NCI-H82 treated with DMSO at 0.1 percent for 48 hours (cell line): ENCODE measurements around the gene TENT4B.
"Not testable (repeated sequence)": the region's sequence is repeated elsewhere in the genome, so short reads cannot be mapped to it uniquely, and the experiment has no call there.

ENCODE experiments used
- DNase-seq: peaks from one replicate; lab custom pipeline; 2025; ENCODE audit not compliant: unreplicated experiment; lab: John Stamatoyannopoulos, UW

The TENT4B gene

GRCh38 chr16:50152807-50153595 is at the start of gene TENT4B:
Gene TENT4B (plus strand): TSS chr16:50153306. CDS start chr16:50153622, 316 bp downstream.
- no peak for DNase-seq

GRCh38 chr16:50103764-50104163 is 49.3 kb upstream of the TENT4B start:
- no peak for DNase-seq

GRCh38 chr16:50114357-50115129 is 38.6 kb upstream of the TENT4B start:
- peak; percentile 31 for DNase-seq

- no peak for DNase-seq
Measured at GRCh38 chr16:50120711-50121110, 32.4 kb upstream of the TENT4B start.

DNA sequence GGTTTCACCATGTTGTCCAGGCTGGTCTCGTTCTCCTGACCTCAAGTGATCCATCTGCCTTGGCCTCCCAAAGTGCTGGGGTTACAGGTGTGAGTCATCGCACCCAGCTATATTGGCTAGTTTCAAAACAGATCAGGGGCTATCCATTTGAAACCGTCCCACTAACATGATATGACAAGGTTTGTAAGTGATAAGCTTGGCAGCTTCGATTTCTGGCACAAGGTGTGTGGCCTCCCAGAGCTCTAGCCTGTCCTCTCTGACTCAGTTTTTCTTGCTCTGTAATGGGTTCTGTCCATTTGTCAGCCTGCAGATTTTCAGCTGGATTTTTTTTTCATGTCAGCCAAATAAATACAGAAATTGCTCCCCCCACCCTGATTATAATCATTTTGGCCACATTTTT is 31.8 kb upstream of the TENT4B start:
- DNase-seq = no peak

DNA sequence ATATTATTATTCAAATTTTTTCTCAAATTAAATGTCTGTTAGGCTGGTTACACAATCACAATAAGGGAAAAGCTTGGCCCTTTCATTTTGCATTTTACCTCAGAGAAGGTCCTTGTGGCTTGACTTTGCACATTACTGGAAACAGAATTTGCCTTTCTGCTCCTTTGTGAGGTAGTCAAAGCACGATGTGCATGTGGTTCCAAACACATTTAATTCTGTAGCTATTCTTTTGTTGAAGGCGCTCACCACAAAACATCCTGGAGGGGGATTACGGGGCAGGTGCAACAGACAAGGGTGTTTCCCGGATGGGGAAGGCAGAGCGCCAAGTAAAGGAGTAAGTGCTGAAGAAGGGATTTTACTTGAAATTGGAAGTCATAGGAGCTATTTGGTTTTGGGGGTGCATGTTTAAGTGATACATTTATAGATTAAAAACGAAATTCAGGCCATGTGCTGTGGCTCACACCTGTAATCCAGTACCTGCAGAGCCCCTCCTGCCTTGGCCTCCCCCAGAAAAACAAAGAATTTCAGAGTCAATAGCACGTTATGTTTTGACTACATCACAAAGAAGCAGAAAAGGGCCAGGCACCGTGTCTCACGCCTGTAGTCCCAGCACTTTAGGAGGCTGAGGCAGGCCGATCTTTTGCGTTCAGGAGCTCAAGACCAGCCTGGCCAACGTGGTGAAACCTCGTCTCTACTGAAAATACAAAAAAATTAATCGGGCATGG is 31.2 kb upstream of the TENT4B start:
- no peak for DNase-seq

GRCh38 chr16:50123417-50123816 is 29.7 kb upstream of the TENT4B start:
- no peak for DNase-seq

DNA sequence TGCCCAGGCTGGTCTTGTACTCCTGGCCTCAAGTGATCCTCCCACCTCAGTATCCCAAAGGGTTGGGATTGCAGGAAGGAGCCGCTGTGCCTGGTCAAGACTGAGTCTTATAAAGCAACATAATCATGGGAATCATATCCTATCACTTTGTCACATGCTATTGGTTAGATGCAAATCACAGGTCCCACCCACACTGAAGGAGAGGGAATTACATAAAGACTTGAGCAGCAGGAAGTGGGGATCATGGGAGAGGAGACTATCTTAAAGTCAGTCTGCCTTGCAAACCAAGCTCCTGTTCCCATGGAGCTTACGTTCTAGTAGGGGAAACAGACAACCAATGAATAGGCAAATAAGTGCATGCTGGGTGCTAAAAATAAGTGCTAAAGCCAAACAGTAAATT is 28.3 kb upstream of the TENT4B start:
- DNase-seq = no peak

GRCh38 chr16:50126183-50126582 is 26.9 kb upstream of the TENT4B start:
- DNase-seq = no peak

DNA sequence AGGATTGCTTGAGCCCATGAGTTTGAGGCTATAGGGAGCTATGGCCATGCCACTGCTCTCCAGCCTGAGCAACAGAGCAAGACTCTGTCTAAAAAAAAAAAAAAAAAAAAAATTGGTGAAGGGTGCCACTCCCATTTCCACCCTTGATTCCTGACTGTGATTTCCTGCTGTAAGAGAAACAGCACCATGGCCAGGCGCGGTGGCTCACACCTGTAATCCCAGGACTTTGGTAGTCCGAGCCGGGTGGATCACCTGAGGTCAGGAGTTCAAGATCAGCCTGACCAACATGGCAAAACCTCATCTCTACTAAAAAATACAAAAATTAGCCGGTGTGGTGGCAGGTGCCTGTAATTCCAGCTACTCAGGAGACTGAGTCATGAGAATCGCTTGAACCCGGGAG is 20.5 kb upstream of the TENT4B start:
- not testable (repeated sequence) for DNase-seq

- no peak for DNase-seq
Measured at GRCh38 chr16:50133214-50133613, 19.9 kb upstream of the TENT4B start.

GRCh38 chr16:50136399-50136798 is 16.7 kb upstream of the TENT4B start:
- no peak for DNase-seq

DNA sequence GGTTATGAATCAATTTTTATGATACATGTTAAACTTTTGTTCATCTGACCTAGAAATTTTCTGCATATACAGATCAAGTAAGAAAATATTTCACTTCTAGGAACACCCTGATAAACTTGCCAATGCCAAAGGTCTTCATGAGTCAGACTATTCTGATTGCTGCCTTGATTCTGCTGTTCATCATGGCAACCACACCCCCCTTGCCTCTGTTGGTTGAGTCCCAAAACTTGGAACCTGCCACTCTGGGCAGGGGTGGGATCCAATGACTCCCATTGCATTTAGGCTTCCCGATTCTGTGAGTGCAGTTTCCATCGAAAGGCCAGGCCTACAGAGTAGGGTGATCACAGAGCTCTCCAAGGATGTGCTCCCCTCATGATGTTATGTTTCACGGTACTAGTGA is 15.8 kb upstream of the TENT4B start:
- DNase-seq = no peak

DNA sequence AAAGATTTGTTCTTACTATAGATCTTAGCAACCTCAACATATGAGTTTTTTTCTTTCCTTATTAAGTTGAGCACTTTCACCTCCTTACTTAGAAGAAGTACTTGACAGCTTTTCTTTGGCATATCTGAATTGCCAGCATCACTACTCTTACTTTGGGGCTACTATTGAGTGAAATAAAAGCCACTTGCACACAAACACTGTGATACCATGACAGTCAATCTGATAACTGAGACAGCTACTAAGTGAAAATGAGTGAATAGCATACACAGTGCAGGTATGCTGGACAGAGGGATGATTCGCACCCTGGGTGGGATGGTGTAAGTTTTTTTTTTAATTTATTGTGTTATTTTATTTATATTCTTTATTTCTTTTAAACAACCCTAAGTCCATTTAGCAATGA is 13.5 kb upstream of the TENT4B start:
- no peak for DNase-seq

GRCh38 chr16:50144211-50144610 is 8.9 kb upstream of the TENT4B start:
- no peak for DNase-seq

GRCh38 chr16:50146479-50147435 is 6.3 kb upstream of the TENT4B start:
- no peak for DNase-seq

- no peak for DNase-seq
Measured at GRCh38 chr16:50151322-50151721, 1.8 kb upstream of the TENT4B start.

- no peak for DNase-seq
Measured at GRCh38 chr16:50151756-50152155, 1.4 kb upstream of the TENT4B start.

DNA sequence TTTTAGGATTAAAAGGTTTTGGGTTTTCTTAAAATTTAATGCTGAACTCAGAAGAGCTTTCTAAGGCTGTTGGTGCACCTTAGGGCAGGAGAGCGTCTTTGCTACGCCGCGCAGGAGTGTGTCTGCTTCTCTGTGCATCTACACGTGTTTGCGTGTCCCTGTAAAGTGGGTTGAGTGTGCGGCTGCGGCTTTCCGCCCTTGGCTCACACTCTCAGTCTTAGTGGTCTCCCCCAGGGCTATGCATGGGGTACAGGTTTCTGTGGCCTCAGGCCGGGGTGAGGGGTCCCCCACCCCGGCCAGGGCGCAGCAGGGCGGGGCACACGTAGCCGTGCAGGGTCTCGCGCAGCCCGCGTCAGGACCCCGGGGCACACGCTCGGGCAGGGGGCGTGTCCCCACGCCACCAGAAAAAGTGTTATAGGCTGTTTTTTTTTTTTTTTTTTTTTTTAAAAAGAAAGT is 727 bp upstream of the TENT4B start:
- DNase-seq = no peak

- no peak for DNase-seq
Measured at GRCh38 chr16:50153596-50154419, 702 bp downstream of the TENT4B start.
